Measurements from ENCODE around the gene ADAMTS7. TPM values are rescaled to one million over a fixed set of nuclear protein-coding genes. Genes with fewer than 3 reads are reported as not detected.

The ADAMTS7 gene
- total and polyA plus RNA-seq, 12 donors: 3.5 to 47.0 (median 17.9) TPM

DNA sequence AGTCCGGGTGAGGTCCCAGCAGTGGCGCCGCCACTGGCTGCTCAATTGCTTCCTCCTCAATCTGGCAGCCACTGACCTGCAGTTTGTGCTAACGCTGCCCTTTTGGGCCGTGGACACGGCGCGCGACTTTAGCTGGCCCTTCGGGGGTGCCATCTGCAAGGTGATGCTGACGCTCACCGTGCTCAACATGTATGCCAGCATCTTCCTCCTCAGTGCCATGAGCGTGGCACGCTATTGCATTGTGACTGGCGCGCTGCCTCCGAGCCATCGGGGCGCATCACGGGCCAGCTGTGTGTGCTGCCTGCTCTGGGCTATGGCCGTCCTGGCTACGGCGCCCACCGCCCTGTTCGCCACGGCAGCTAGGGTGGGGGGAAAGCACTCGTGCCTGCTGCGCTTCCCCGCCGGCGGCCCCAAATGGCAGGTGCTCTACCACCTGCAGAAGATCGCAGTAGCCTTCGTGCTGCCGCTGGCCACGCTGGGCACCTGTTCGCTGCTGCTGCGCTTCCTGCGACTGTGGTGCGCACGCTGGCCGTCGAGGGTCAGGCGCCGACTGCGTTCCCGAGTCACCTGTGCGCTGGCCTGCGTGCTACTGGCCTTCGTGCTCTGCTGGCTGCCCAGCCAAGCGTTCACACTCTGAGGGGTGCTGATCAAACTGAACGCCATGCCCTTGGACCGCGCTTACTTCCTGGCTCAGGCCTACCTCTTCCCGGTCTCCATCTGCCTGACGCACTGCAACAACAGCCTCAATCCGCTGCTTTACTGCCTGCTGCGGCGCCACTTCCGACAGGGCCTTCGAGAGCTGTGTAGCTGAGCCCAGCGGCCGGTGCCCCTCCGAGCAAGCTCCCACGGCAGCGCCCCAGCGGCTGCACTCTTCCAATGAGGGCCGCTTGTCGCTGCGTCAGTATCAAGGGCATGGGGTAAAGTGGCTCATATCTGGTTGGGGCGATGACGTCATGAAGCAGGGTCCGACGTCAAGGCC is 20.3 kb upstream of the ADAMTS7 start:
- TF ChIP-seq, protein P1, sequence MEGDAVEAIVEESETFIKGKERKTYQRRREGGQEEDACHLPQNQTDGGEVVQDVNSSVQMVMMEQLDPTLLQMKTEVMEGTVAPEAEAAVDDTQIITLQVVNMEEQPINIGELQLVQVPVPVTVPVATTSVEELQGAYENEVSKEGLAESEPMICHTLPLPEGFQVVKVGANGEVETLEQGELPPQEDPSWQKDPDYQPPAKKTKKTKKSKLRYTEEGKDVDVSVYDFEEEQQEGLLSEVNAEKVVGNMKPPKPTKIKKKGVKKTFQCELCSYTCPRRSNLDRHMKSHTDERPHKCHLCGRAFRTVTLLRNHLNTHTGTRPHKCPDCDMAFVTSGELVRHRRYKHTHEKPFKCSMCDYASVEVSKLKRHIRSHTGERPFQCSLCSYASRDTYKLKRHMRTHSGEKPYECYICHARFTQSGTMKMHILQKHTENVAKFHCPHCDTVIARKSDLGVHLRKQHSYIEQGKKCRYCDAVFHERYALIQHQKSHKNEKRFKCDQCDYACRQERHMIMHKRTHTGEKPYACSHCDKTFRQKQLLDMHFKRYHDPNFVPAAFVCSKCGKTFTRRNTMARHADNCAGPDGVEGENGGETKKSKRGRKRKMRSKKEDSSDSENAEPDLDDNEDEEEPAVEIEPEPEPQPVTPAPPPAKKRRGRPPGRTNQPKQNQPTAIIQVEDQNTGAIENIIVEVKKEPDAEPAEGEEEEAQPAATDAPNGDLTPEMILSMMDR (IDR thresholded peaks at IDR 0.05): no peak
- Histone ChIP-seq H3K9me3 (no peaks in the 10 kb centered on the region), H3K27ac (no peak overlapping the region), H3K36me3 (no peaks in the 10 kb centered on the region), H3K27me3 (peaks cover 0 to 16% (median 0%) of the 10 kb centered on the region in 7 donors), H3K4me1 (peaks cover 0 to 40% (median 5%) of the 10 kb centered on the region in 9 donors), H3K4me3 (peak overlapping the region in 7 of 10 donors; percentile 16 to 42 (median 31))
- intact Hi-C loops (cut with DNase I): no loop called here
- ATAC-seq (no peak), DNase-seq (no peak)
- WGBS, 2 donors: 85 to 87% methylated on average over 73 of the region's 73 CpGs

DNA sequence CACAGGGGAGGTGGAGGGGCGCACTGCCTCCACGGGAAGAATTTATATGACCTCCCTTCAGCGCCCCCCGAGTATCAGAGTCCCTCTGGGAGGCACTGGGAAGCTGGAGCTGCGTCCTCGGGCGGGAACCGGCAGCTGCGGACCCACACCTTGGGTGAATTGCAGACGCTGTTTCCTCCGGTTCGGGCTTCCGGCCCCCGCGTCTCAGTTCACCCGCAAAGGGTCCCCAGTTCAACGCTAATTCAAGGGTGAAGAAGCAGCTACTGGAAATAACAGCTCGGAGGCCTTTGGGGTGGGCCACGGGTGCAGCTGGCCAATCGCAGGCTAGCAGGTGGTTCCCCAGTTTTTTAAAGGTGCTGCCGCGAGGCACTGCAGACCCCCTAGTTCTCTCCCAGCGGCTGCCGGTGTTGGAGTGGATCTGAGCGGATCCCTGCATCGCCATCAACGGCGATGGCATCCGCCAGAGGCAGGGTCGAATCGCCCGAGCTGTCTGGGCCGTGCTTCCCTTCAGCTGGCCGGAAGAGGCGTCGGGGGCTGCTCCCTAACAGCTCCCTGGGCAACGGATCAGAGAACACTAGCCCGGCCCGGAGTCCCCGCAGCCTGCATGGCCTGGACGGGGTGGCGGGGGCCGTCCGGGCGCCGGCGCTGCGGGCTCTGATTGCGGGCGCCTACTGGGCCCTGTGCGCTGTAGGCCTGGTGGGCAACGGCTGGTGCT is 19.4 kb upstream of the ADAMTS7 start:
- intact Hi-C loops (cut with DNase I): no loop called here
- 42 to 46% methylated on average over 52 of the region's 52 CpGs for WGBS, 2 donors
- peaks cover 0 to 46% (median 10%) of the 10 kb centered on the region in 9 donors for H3K4me1 ChIP-seq
- H3K36me3 ChIP-seq: no peaks in the 10 kb centered on the region
- TF ChIP-seq, protein P1 (IDR thresholded peaks at IDR 0.05): no peak
- DNase-seq: no peak
- H3K4me3 ChIP-seq: peak overlapping the region in 8 of 10 donors; percentile 2 to 42 (median 30)
- peak in 6 of 8 donors; percentile 18 to 48 (median 28) for ATAC-seq
- H3K27ac ChIP-seq: no peak overlapping the region
- H3K27me3 ChIP-seq: peaks cover 0 to 16% (median 0%) of the 10 kb centered on the region in 7 donors
- H3K9me3 ChIP-seq: no peaks in the 10 kb centered on the region

DNA sequence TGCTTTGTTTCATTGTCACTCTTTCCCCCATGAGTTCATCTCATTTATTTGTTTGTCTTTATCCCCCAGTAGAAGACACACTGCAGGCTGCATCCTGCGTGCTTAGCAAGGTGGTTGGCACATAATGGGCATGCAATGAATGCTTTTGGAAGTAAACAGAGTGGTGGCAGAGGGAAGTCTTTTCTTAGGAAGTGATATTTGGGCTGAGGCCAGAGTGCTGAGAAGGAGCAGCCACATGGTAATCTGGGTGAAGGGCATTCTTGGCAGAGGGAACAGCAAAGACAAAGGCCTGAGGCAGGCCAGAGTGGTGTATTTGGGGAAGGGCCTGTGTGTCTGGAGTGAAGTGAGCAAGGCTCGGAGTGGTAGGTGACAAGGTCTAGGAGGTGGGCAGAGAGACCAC is 17.7 kb upstream of the ADAMTS7 start:
- H3K36me3 ChIP-seq: no peaks in the 10 kb centered on the region
- no peaks in the 10 kb centered on the region for H3K9me3 ChIP-seq
- peaks cover 0 to 54% (median 17%) of the 10 kb centered on the region in 9 donors for H3K4me1 ChIP-seq
- ATAC-seq: peak in 1 of 8 donors; percentile 12
- 49 to 63% methylated on average over 2 of the region's 2 CpGs for WGBS, 2 donors
- no peak overlapping the region for H3K4me3 ChIP-seq
- intact Hi-C loops (cut with DNase I): no loop called here
- TF ChIP-seq, protein P1 (IDR thresholded peaks at IDR 0.05): no peak
- DNase-seq: peak in 1 of 2 donors; percentile 13
- H3K27ac ChIP-seq: no peak overlapping the region
- H3K27me3 ChIP-seq: peaks cover 0 to 16% (median 0%) of the 10 kb centered on the region in 7 donors

DNA sequence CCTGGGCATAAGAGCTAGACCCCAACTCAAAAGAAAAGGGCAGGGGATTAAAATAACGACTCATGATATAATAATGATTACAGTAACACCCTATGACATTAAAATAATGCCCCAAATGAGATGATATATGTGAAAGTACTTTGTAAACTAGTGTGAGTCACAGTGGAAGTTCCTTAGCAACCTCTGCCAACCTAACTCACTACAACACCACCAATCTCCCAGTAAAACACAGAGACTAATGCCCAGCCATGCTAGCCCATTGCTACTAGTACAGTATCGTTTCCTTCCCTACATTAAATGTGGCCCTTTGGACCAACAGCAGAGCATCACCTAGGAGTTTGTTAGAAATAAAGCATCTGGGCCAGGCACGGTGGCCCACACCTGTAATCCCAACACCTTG is 11.2 kb upstream of the ADAMTS7 start:
- no peak for ATAC-seq
- H3K27ac ChIP-seq: no peak overlapping the region
- intact Hi-C loops (cut with DNase I): no loop called here
- peaks cover 0 to 17% (median 14%) of the 10 kb centered on the region in 9 donors for H3K4me1 ChIP-seq
- H3K27me3 ChIP-seq: no peaks in the 10 kb centered on the region
- H3K4me3 ChIP-seq: no peak overlapping the region
- TF ChIP-seq, protein P1 (IDR thresholded peaks at IDR 0.05): no peak
- H3K9me3 ChIP-seq: no peaks in the 10 kb centered on the region
- WGBS, 2 donors: 64 to 65% methylated on average over 3 of the region's 3 CpGs
- H3K36me3 ChIP-seq: no peaks in the 10 kb centered on the region
- DNase-seq: no peak
